HepG2 (cell line): Measurements from ENCODE around the gene COQ10B. TPM values are rescaled to one million over a fixed set of nuclear protein-coding genes. Genes with fewer than 3 reads are reported as not detected.

Experiments used
- ATF7-NPFF ChIP-seq: sonication (generic); formaldehyde crosslinking; IDR thresholded peaks from 2 replicates; pipeline ENCODE4 v1.8.1; 2023; ENCODE audit warnings: mild to moderate bottlenecking, low read depth, missing genetic modification reagents, moderate library complexity
- CAMTA2 ChIP-seq: sonication (generic); formaldehyde crosslinking; IDR thresholded peaks from 2 replicates; pipeline ENCODE4 v1.4.0; 2020; ENCODE audit warnings: mild to moderate bottlenecking, missing genetic modification reagents, borderline replicate concordance
- ETV5 ChIP-seq: IDR thresholded peaks from 2 replicates; pipeline ENCODE4 v1.6.1; 2018; ENCODE audit warnings: missing biosample characterization, missing genetic modification reagents, inconsistent platforms, borderline replicate concordance
- GTF2F1 ChIP-seq: fragments of 150-350 bp; IDR thresholded peaks from 2 replicates; pipeline ENCODE4 v1.6.1; 2014; ENCODE audit warnings: low read length
- HDAC6 ChIP-seq: fragments of 200-600 bp; sonication (generic); IDR thresholded peaks from 2 replicates; pipeline ENCODE4 v1.7.0; 2017; ENCODE audit warnings: mild to moderate bottlenecking, antibody characterized with exemption, low read length, low read depth
- KDM5A ChIP-seq: fragments of 200-600 bp; sonication (generic); IDR thresholded peaks from 2 replicates; pipeline ENCODE4 v1.7.0; 2018; ENCODE audit warnings: antibody characterized with exemption, mild to moderate bottlenecking, low read length, borderline replicate concordance
- MYNN ChIP-seq: sonication (generic); formaldehyde crosslinking; IDR thresholded peaks from 2 replicates; pipeline ENCODE4 v1.4.0; 2020; ENCODE audit warnings: mild to moderate bottlenecking, low read depth, missing genetic modification reagents
- SMARCE1 ChIP-seq: fragments of 450-650 bp; IDR thresholded peaks from 2 replicates; pipeline ENCODE4 v1.6.1; 2017; ENCODE audit warnings: borderline replicate concordance
- ZBTB7A ChIP-seq: sonication (generic); formaldehyde crosslinking; IDR thresholded peaks from 2 replicates; pipeline ENCODE4 v1.8.0; 2022; ENCODE audit warnings: mild to moderate bottlenecking, missing genetic modification reagents
- ZKSCAN1 ChIP-seq: fragments of 150-350 bp; IDR thresholded peaks from 2 replicates; pipeline ENCODE4 v1.6.1; 2014; ENCODE audit warnings: low read length
- ZNF292 ChIP-seq: sonication (generic); formaldehyde crosslinking; IDR thresholded peaks from 2 replicates; pipeline ENCODE4 v1.8.1; 2022; ENCODE audit warnings: mild to moderate bottlenecking, low read depth, missing genetic modification reagents, borderline replicate concordance
- ZNF33A ChIP-seq: sonication (generic); formaldehyde crosslinking; IDR thresholded peaks from 2 replicates; pipeline ENCODE4 v1.5.1; 2020; ENCODE audit warnings: missing genetic modification reagents, mild to moderate bottlenecking, moderate library complexity, borderline replicate concordance
- ZNF709 ChIP-seq: sonication (generic); formaldehyde crosslinking; IDR thresholded peaks from 2 replicates; pipeline ENCODE4 v1.5.0; 2020; ENCODE audit warnings: mild to moderate bottlenecking, missing genetic modification reagents
- ZNF780A ChIP-seq: sonication (generic); formaldehyde crosslinking; IDR thresholded peaks from 2 replicates; pipeline ENCODE4 v1.8.0; 2022; ENCODE audit warnings: mild to moderate bottlenecking, missing genetic modification reagents, moderate library complexity
- polyA plus RNA-seq, 8 experiments: library from polyadenylated mRNA; depleted of rRNA in 3 of 8; stranded (reverse) in 7 of 8; unstranded in 1 of 8; fragments of >200 nt; fragmentation: Illumina TruSeq in 4 of 8; extraction: Trizol in 4 of 8; gene quantifications; 2 replicates each; pipeline versions ENCODE4 v1.2.1 to v1.2.3, GENCODE V29; 2011 to 2016; ENCODE audit warnings: low read depth in 4 of 8, missing spikeins in 1 of 8, mixed read lengths in 1 of 8; ENCODE audit not compliant: insufficient read depth in 1 of 8
- total RNA-seq, 5 experiments: library from RNA; depleted of rRNA; stranded (reverse); fragments of >200 nt; fragmentation: Illumina TruSeq; extraction: Trizol; gene quantifications; 2 replicates each; pipeline ENCODE4 v1.2.3, GENCODE V29; 2016; ENCODE audit warnings: low read depth in 1 of 5
- TF ChIP-seq, protein P1 (sequence below): sonication (generic); formaldehyde crosslinking; IDR thresholded peaks from 2 replicates; pipeline ENCODE4 v1.5.1; 2020; ENCODE audit warnings: mild to moderate bottlenecking, missing genetic modification reagents, borderline replicate concordance
- TF ChIP-seq, protein P2 (sequence below): IDR thresholded peaks from 2 replicates; pipeline ENCODE4 v1.6.1; 2016; ENCODE audit warnings: control low read depth
- TF ChIP-seq, protein P3 (sequence below): sonication (generic); formaldehyde crosslinking; IDR thresholded peaks from 2 replicates; pipeline ENCODE4 v1.5.0; 2020; ENCODE audit warnings: missing genetic modification reagents
- TF ChIP-seq, protein P4 (sequence below): sonication (generic); formaldehyde crosslinking; IDR thresholded peaks from 2 replicates; pipeline ENCODE4 v1.8.0; 2022; ENCODE audit warnings: missing genetic modification reagents, mild to moderate bottlenecking, moderate library complexity, borderline replicate concordance
- TF ChIP-seq, protein P5 (sequence below): sonication (generic); formaldehyde crosslinking; IDR thresholded peaks from 2 replicates; pipeline ENCODE4 v1.8.1; 2023; ENCODE audit warnings: mild to moderate bottlenecking, missing genetic modification reagents, borderline replicate concordance

Gene COQ10B
- total and polyA plus RNA-seq, 2 of the 13 experiments (the other 11 are each of a cell fraction or from before 2014, with no cell fraction given), result 4.6 to 34.9 TPM

DNA sequence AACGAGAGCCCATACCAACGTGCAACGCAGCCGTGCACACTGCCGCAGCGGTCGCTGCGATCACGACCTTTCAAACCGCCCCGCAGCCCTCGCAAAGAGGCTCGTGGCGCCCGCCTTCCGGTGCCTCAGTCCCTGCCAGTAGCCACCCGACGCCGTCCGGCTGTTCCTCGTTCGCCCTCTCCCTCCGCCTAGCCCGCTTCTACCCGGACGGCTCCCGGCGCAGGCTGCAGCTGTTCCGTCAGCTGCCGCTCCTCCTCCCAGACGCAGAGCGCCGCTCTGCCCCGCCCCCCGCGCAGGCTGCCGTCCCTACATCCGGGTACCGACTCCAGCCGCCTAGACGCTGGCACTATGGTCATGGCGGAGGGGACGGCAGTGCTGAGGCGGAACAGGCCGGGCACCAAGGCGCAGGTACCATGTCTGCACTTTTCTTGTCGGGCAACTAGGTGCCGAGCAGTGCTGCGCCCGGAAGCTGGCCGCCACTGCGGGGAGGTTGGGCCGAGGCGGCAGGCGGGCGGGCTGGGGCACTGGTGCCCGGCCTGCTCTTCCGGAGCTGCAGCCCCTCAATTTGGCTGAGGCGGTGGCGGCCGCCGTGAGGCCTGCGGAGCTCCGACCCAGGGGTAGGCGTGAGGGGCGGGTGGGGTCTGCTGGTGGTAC, 62.5 kb downstream of the COQ10B start, which contains the start of gene MOB4 (continued):
- peak; percentile 96; the same call in 1 of the 2 replicates for TF ChIP-seq MYNN (CRISPR knock-in tag)
- no peak for TF ChIP-seq HDAC6
- TF ChIP-seq GTF2F1, result peak; percentile 78; the same call in 1 of the 2 replicates
- TF ChIP-seq ZBTB7A (CRISPR knock-in tag), result peak; percentile 96
- TF ChIP-seq ZNF292, result peak; percentile 99
- TF ChIP-seq ZKSCAN1, result peak; percentile 24; the same call in 1 of the 2 replicates
- peak; percentile 83; the same call in 1 of the 2 replicates for TF ChIP-seq CAMTA2 (CRISPR knock-in tag)
- peak; percentile 100 for TF ChIP-seq ATF7-NPFF
- TF ChIP-seq, protein P1, sequence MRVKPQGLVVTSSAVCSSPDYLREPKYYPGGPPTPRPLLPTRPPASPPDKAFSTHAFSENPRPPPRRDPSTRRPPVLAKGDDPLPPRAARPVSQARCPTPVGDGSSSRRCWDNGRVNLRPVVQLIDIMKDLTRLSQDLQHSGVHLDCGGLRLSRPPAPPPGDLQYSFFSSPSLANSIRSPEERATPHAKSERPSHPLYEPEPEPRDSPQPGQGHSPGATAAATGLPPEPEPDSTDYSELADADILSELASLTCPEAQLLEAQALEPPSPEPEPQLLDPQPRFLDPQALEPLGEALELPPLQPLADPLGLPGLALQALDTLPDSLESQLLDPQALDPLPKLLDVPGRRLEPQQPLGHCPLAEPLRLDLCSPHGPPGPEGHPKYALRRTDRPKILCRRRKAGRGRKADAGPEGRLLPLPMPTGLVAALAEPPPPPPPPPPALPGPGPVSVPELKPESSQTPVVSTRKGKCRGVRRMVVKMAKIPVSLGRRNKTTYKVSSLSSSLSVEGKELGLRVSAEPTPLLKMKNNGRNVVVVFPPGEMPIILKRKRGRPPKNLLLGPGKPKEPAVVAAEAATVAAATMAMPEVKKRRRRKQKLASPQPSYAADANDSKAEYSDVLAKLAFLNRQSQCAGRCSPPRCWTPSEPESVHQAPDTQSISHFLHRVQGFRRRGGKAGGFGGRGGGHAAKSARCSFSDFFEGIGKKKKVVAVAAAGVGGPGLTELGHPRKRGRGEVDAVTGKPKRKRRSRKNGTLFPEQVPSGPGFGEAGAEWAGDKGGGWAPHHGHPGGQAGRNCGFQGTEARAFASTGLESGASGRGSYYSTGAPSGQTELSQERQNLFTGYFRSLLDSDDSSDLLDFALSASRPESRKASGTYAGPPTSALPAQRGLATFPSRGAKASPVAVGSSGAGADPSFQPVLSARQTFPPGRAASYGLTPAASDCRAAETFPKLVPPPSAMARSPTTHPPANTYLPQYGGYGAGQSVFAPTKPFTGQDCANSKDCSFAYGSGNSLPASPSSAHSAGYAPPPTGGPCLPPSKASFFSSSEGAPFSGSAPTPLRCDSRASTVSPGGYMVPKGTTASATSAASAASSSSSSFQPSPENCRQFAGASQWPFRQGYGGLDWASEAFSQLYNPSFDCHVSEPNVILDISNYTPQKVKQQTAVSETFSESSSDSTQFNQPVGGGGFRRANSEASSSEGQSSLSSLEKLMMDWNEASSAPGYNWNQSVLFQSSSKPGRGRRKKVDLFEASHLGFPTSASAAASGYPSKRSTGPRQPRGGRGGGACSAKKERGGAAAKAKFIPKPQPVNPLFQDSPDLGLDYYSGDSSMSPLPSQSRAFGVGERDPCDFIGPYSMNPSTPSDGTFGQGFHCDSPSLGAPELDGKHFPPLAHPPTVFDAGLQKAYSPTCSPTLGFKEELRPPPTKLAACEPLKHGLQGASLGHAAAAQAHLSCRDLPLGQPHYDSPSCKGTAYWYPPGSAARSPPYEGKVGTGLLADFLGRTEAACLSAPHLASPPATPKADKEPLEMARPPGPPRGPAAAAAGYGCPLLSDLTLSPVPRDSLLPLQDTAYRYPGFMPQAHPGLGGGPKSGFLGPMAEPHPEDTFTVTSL (CRISPR knock-in tag), result peak; percentile 90
- TF ChIP-seq KDM5A, result peak; percentile 90
- TF ChIP-seq SMARCE1, result no peak
- TF ChIP-seq ZNF780A (CRISPR knock-in tag), result peak; percentile 99
- TF ChIP-seq ETV5 (CRISPR knock-in tag), result peak; percentile 98
- TF ChIP-seq, protein P2, sequence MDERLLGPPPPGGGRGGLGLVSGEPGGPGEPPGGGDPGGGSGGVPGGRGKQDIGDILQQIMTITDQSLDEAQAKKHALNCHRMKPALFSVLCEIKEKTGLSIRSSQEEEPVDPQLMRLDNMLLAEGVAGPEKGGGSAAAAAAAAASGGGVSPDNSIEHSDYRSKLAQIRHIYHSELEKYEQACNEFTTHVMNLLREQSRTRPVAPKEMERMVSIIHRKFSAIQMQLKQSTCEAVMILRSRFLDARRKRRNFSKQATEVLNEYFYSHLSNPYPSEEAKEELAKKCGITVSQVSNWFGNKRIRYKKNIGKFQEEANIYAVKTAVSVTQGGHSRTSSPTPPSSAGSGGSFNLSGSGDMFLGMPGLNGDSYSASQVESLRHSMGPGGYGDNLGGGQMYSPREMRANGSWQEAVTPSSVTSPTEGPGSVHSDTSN, result peak; percentile 71
- TF ChIP-seq, protein P3, sequence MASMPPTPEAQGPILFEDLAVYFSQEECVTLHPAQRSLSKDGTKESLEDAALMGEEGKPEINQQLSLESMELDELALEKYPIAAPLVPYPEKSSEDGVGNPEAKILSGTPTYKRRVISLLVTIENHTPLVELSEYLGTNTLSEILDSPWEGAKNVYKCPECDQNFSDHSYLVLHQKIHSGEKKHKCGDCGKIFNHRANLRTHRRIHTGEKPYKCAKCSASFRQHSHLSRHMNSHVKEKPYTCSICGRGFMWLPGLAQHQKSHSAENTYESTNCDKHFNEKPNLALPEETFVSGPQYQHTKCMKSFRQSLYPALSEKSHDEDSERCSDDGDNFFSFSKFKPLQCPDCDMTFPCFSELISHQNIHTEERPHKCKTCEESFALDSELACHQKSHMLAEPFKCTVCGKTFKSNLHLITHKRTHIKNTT, result no peak
- TF ChIP-seq ZNF709 (CRISPR knock-in tag), result peak; percentile 91; the same call in 1 of the 2 replicates
- TF ChIP-seq, protein P4, sequence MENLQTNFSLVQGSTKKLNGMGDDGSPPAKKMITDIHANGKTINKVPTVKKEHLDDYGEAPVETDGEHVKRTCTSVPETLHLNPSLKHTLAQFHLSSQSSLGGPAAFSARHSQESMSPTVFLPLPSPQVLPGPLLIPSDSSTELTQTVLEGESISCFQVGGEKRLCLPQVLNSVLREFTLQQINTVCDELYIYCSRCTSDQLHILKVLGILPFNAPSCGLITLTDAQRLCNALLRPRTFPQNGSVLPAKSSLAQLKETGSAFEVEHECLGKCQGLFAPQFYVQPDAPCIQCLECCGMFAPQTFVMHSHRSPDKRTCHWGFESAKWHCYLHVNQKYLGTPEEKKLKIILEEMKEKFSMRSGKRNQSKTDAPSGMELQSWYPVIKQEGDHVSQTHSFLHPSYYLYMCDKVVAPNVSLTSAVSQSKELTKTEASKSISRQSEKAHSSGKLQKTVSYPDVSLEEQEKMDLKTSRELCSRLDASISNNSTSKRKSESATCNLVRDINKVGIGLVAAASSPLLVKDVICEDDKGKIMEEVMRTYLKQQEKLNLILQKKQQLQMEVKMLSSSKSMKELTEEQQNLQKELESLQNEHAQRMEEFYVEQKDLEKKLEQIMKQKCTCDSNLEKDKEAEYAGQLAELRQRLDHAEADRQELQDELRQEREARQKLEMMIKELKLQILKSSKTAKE, result peak; percentile 93
- TF ChIP-seq, protein P5, sequence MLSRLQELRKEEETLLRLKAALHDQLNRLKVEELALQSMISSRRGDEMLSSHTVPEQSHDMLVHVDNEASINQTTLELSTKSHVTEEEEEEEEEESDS, result peak; percentile 81; the same call in 1 of the 2 replicates
- TF ChIP-seq ZNF33A, result 0 out of 2 replicates have a peak, but pooled peaks have one; percentile 47
